ENCODE data around the gene SPOCK2. TPM values are rescaled to one million over a fixed set of nuclear protein-coding genes. Genes with fewer than 3 reads are reported as not detected.

The SPOCK2 gene
- total and polyA plus RNA-seq, 2 donors (not counting 3 experiments of a cell fraction or from before 2014, with no cell fraction given) = 0.40 to 1.1 TPM

DNA sequence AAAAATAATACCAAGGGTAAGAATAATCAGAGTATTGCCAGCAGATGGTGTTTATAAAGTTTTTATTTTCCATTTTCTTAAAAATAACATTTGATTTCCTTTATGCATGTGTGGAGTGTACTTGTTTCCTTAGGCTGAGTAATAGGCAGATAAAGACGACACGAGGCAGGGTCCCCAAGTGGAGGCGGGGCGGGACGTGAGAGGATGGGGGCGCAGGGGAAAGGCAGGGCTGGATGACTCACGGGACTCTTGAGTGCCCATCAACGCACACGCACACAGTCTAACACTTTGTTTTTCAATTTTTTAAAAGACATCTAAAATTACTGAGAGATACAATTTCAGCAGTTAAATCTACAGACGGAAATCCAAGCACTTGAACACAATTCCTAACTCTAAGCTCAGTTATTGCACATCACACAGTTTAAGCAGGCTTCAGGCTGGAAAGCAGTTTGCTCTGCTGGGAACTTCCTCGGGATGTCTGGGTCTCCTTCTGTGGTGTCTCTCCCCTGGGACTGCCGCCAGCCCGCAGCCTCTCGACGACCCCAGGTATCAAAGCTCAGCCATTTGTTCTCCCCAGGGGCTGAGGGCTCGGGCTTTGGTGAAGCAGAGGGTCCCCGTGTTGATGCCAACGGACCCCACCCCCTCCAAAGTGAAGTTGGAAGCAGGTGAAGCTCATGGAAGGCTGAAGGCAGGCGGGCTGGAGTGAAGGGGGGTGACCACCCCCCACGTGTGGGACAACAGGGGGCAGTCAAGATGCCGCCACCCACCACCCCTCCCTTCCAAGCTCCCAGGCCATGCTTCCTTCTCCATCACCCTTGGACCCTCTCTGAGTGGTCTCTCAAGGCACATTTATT is 29.1 kb downstream of the SPOCK2 start:
- Histone ChIP-seq H3K4me3 (replicated peaks in 1 of 3; ENCODE audit: insufficient read depth in 1 of 3, low read depth in 1 of 3, low read length in 3 of 3) (no peak overlapping the region), H3K9ac (replicated peaks; ENCODE audit: extremely low read depth, insufficient read depth, low read length) (no peak overlapping the region), H3K4me2 (ENCODE audit: insufficient read depth, low read length) (peak overlapping the region; percentile 57), H3K4me1 (ENCODE audit: control insufficient read depth, extremely low read depth, insufficient read depth, low read length) (peaks cover 10% of the 10 kb centered on the region), H3K9me3 (replicated peaks; ENCODE audit: control insufficient read depth, insufficient read depth, low read length) (no peaks in the 10 kb centered on the region), H3K9me1 (replicated peaks; ENCODE audit: control insufficient read depth, extremely low read depth, insufficient read depth, low read length) (no peaks in the 10 kb centered on the region), H3K27ac (ENCODE audit: insufficient read depth, low read depth, low read length) (no peak overlapping the region), H3K79me2 (ENCODE audit: control insufficient read depth, insufficient read depth, low read length) (no peaks in the 10 kb centered on the region), H4K20me1 (replicated peaks; ENCODE audit: control insufficient read depth, extremely low read depth, insufficient read depth, low read length) (no peaks in the 10 kb centered on the region), H2AFZ (ENCODE audit: low read depth, low read length) (peak overlapping the region; percentile 81), H3K27me3 (ENCODE audit: control insufficient read depth in 2 of 2, insufficient read depth in 2 of 2, low read length in 2 of 2) (no peaks in the 10 kb centered on the region), H3K36me3 (ENCODE audit: control insufficient read depth in 2 of 2, extremely low read depth in 1 of 2, insufficient read depth in 2 of 2, low read length in 2 of 2) (no peaks in the 10 kb centered on the region)
- dilution Hi-C loops (cut with MboI; ENCODE audit: extremely low pct_ligation_motif_present, low sequenced_read_pairs) = no loop called here
- intact Hi-C loops (cut with micrococcal nuclease) = no loop called here
- CTCF ChIA-PET = interaction anchor here (1.3 to 4.1 kb wide), 4 partner anchors 10 to 163 kb away, joined by 3 to 54 read pairs (median 8); no protein-coding TSS in a partner anchor
- DNase-seq (ENCODE audit: low read depth, low spot score) (peak; percentile 73), FAIRE-seq (peak; percentile 8)
- POLR2A ChIA-PET = interaction anchor here (0.6 kb wide), 1 partner anchor 195 kb away, joined by 3 read pairs; no protein-coding TSS in a partner anchor
- TF ChIP-seq FOS (IDR thresholded peaks at IDR 0.05; ENCODE audit: borderline replicate concordance, insufficient read depth, low read length) (peak; percentile 68), JUN (IDR thresholded peaks at IDR 0.05; ENCODE audit: borderline replicate concordance, insufficient read depth, insufficient read length, low read depth) (no peak)
- BruUV-seq (replicated peaks) = no TSS peak

DNA sequence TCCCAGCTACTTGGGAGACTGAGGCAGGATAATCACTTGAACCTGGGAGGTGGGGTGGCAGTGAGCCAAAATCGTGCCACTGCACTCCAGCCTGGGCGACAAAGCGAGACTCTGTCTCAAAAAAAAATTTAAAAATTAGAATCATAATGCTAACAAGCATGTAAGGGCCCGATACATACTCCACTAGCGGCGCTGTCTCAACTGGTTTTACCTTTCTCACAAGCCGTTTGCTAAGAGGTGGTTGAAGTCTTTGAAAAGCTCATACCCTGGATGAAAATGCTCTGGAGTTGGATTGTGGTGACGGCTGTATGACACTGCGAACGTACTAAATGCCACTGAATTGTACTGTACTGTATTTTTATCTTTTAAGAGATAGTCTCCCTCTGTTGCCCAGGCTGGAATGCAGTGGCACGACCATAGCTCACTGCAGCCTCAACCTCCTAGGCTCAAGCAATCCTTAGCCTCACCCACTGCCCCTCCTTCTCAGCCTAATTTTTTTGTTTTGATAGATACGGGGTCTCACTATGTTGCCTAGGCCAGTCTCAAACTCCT is 29.9 kb downstream of the SPOCK2 start:
- Histone ChIP-seq H3K36me3 (ENCODE audit: control insufficient read depth in 2 of 2, extremely low read depth in 1 of 2, insufficient read depth in 2 of 2, low read length in 2 of 2) (no peaks in the 10 kb centered on the region), H3K4me3 (replicated peaks in 1 of 3; ENCODE audit: insufficient read depth in 1 of 3, low read depth in 1 of 3, low read length in 3 of 3) (no peak overlapping the region), H3K27ac (ENCODE audit: insufficient read depth, low read depth, low read length) (no peak overlapping the region), H3K4me2 (ENCODE audit: insufficient read depth, low read length) (peak overlapping the region; percentile 57), H3K4me1 (ENCODE audit: control insufficient read depth, extremely low read depth, insufficient read depth, low read length) (peaks cover 10% of the 10 kb centered on the region), H4K20me1 (replicated peaks; ENCODE audit: control insufficient read depth, extremely low read depth, insufficient read depth, low read length) (no peaks in the 10 kb centered on the region), H3K9ac (replicated peaks; ENCODE audit: extremely low read depth, insufficient read depth, low read length) (no peak overlapping the region), H2AFZ (ENCODE audit: low read depth, low read length) (peak overlapping the region; percentile 55), H3K79me2 (ENCODE audit: control insufficient read depth, insufficient read depth, low read length) (no peaks in the 10 kb centered on the region), H3K9me1 (replicated peaks; ENCODE audit: control insufficient read depth, extremely low read depth, insufficient read depth, low read length) (no peaks in the 10 kb centered on the region), H3K27me3 (ENCODE audit: control insufficient read depth in 2 of 2, insufficient read depth in 2 of 2, low read length in 2 of 2) (no peaks in the 10 kb centered on the region), H3K9me3 (replicated peaks; ENCODE audit: control insufficient read depth, insufficient read depth, low read length) (no peaks in the 10 kb centered on the region)
- TF ChIP-seq POLR2A (IDR thresholded peaks at IDR 0.05; ENCODE audit: low read depth, low read length) (no peak), FOS (IDR thresholded peaks at IDR 0.05; ENCODE audit: borderline replicate concordance, insufficient read depth, low read length) (no peak), GATA2 (IDR thresholded peaks at IDR 0.05; ENCODE audit: insufficient read depth, insufficient read length, low read depth, low read length) (no peak), MYC (IDR thresholded peaks at IDR 0.05; ENCODE audit: low read depth, low read length) (no peak), EZH2 (IDR thresholded peaks at IDR 0.05; ENCODE audit: borderline replicate concordance, low read depth, low read length, severe bottlenecking) (no peak), MAX (IDR thresholded peaks at IDR 0.05; ENCODE audit: insufficient read depth, insufficient read length) (no peak), JUN (IDR thresholded peaks at IDR 0.05; ENCODE audit: borderline replicate concordance, insufficient read depth, insufficient read length, low read depth) (no peak), POLR2AphosphoS5 (IDR thresholded peaks at IDR 0.05; ENCODE audit: insufficient read depth, low read depth, low read length) (no peak)
- TF ChIP-seq, protein P1, sequence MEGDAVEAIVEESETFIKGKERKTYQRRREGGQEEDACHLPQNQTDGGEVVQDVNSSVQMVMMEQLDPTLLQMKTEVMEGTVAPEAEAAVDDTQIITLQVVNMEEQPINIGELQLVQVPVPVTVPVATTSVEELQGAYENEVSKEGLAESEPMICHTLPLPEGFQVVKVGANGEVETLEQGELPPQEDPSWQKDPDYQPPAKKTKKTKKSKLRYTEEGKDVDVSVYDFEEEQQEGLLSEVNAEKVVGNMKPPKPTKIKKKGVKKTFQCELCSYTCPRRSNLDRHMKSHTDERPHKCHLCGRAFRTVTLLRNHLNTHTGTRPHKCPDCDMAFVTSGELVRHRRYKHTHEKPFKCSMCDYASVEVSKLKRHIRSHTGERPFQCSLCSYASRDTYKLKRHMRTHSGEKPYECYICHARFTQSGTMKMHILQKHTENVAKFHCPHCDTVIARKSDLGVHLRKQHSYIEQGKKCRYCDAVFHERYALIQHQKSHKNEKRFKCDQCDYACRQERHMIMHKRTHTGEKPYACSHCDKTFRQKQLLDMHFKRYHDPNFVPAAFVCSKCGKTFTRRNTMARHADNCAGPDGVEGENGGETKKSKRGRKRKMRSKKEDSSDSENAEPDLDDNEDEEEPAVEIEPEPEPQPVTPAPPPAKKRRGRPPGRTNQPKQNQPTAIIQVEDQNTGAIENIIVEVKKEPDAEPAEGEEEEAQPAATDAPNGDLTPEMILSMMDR (IDR thresholded peaks at IDR 0.05; ENCODE audit: extremely low read depth in 1 of 2, insufficient read depth in 1 of 2, low read depth in 1 of 2, low read length in 2 of 2) = no peak
- no TSS peak for BruUV-seq (replicated peaks)
- DNase-seq (ENCODE audit: low read depth, low spot score) = no peak
- POLR2A ChIA-PET = interaction anchor here (0.6 kb wide), 1 partner anchor 196 kb away, joined by 3 read pairs; no protein-coding TSS in a partner anchor
- CTCF ChIA-PET = interaction anchor here (1.3 to 4.1 kb wide), 4 partner anchors 9 to 162 kb away, joined by 3 to 54 read pairs (median 8); no protein-coding TSS in a partner anchor
- dilution Hi-C loops (cut with MboI; ENCODE audit: extremely low pct_ligation_motif_present, low sequenced_read_pairs) (no loop called here), intact Hi-C loops (cut with micrococcal nuclease) (no loop called here)
- no peak for FAIRE-seq
